ENCODE measurements around the gene MOB3A.

GRCh38 chr19:2145831-2146241 lies 49.7 kb upstream of the MOB3A start:
- no peak for TF ChIP-seq GATA2 (IDR thresholded peaks at IDR 0.05; ENCODE audit: low read depth, low read length)
- TF ChIP-seq GATA3 (IDR thresholded peaks at IDR 0.05; ENCODE audit: low read depth, low read length) = no peak

Data from SH-SY5Y (cell line).